B cell (primary cell): Measurements from ENCODE around the gene SGSH. TPM values are rescaled to one million over a fixed set of nuclear protein-coding genes. Genes with fewer than 3 reads are reported as not detected.

Source experiments
- ATAC-seq: fragments of 200-7000 bp; cut with Tn5 transposase; one replicate; pipeline ENCODE4 v1.10.0; 2021; ENCODE audit warnings: low read depth, mild to moderate bottlenecking, moderate number of reproducible peaks, moderate library complexity
- CTCF ChIA-PET: fragments of 350-600 bp; sonication (Branson Sonifier 250); formaldehyde crosslinking; loops from one replicate; lab custom pipeline; 2021; ENCODE audit warnings: antibody characterized with exemption, inconsistent platforms; lab: Charles Lee
- POLR2A ChIA-PET: fragments of 350-600 bp; sonication (Branson Sonifier 250); formaldehyde crosslinking; loops from one replicate; lab custom pipeline; 2021; ENCODE audit warnings: antibody characterized with exemption; lab: Charles Lee
- DNase-seq: peaks from one replicate; pipeline ENCODE4 v3.0.0; 2013
- H2AFZ ChIP-seq: 2 replicates; pipeline ENCODE4 v1.6.1; 2012; ENCODE audit warnings: mild to moderate bottlenecking, low read depth, low read length; ENCODE audit not compliant: insufficient read depth, poor library complexity, severe bottlenecking
- H3K27ac ChIP-seq, 2 donors: 1 replicate in 1 of 2; 2 replicates in 1 of 2; pipeline ENCODE4 v1.5.1; 2012 to 2013; ENCODE audit warnings: low read length in 2 of 2, mild to moderate bottlenecking in 2 of 2, moderate library complexity in 1 of 2
- H3K27me3 ChIP-seq, 4 experiments: fragments of 200-600 bp in 1 of 4; sonication (generic) in 1 of 4; replicated peaks in 1 of 4; 1 replicate in 2 of 4; 2 replicates in 2 of 4; pipeline versions ENCODE4 v1.6.1 to v1.7.0; 2013 to 2016; ENCODE audit warnings: low read length in 3 of 4, mild to moderate bottlenecking in 2 of 4, mixed read lengths in 1 of 4, moderate library complexity in 1 of 4; ENCODE audit not compliant: insufficient read depth in 4 of 4, control insufficient read depth in 3 of 4; ENCODE audit errors: control extremely low read depth in 1 of 4
- H3K36me3 ChIP-seq, 2 experiments: replicated peaks in 1 of 2; 1 replicate in 1 of 2; 2 replicates in 1 of 2; pipeline versions ENCODE4 v1.6.1 to v1.7.1; 2013; ENCODE audit warnings: low read length in 1 of 2; ENCODE audit not compliant: insufficient read depth in 2 of 2, control insufficient read depth in 1 of 2; ENCODE audit errors: control extremely low read depth in 1 of 2, extremely low read depth in 1 of 2
- H3K4me1 ChIP-seq, 2 donors: fragments of 200-600 bp in 1 of 2; sonication (generic) in 1 of 2; 1 replicate in 1 of 2; 2 replicates in 1 of 2; pipeline versions ENCODE4 v1.5.1 to v1.6.1; 2013 to 2017; ENCODE audit warnings: low read length in 2 of 2; ENCODE audit not compliant: control insufficient read depth in 2 of 2, insufficient read depth in 2 of 2
- H3K4me2 ChIP-seq: replicated peaks from 2 replicates; pipeline ENCODE3; 2012; ENCODE audit warnings: mild to moderate bottlenecking, low read depth, low read length; ENCODE audit not compliant: poor library complexity, severe bottlenecking
- H3K4me3 ChIP-seq, 5 experiments: fragments of 200-600 bp in 1 of 5; sonication (generic) in 1 of 5; 1 replicate in 3 of 5; 2 replicates in 2 of 5; pipeline versions ENCODE4 v1.5.1 to v1.7.0; 2011 to 2016; ENCODE audit warnings: low read length in 4 of 5, mild to moderate bottlenecking in 4 of 5, low read depth in 2 of 5, control low read depth in 1 of 5, moderate library complexity in 1 of 5; ENCODE audit not compliant: insufficient read depth in 1 of 5; ENCODE audit errors: control extremely low read depth in 1 of 5, extremely low read depth in 1 of 5
- H3K79me2 ChIP-seq: fragments of 200-600 bp; sonication (generic); one replicate; pipeline ENCODE4 v1.6.0; 2016; ENCODE audit warnings: low read length; ENCODE audit not compliant: control insufficient read depth, insufficient read depth
- H3K9ac ChIP-seq: fragments of 200-600 bp; sonication (generic); 2 replicates; pipeline ENCODE4 v1.6.1; 2017; ENCODE audit warnings: mild to moderate bottlenecking, low read length, moderate library complexity
- H3K9me3 ChIP-seq, 3 donors: one replicate each; pipeline versions ENCODE4 v1.6.1 to v1.7.1; 2013; ENCODE audit warnings: low read length in 2 of 3; ENCODE audit not compliant: control insufficient read depth in 2 of 3, insufficient read depth in 1 of 3; ENCODE audit errors: control extremely low read depth in 1 of 3
- H4K20me1 ChIP-seq: 2 replicates; pipeline ENCODE4 v1.6.0; 2012; ENCODE audit warnings: mild to moderate bottlenecking, low read length; ENCODE audit not compliant: insufficient read depth, control insufficient read depth, poor library complexity, severe bottlenecking
- H3K27ac Mint-ChIP-seq: one replicate; pipeline ENCODE4 v1.8.0; 2021; ENCODE audit warnings: mixed read lengths
- H3K27me3 Mint-ChIP-seq: one replicate; pipeline ENCODE4 v1.8.0; 2021; ENCODE audit warnings: mixed read lengths
- H3K4me1 Mint-ChIP-seq: one replicate; pipeline ENCODE4 v1.8.0; 2021; ENCODE audit warnings: mixed read lengths
- H3K4me3 Mint-ChIP-seq: one replicate; pipeline ENCODE4 v1.8.0; 2021; ENCODE audit warnings: mixed read lengths
- H3K9me3 Mint-ChIP-seq: one replicate; pipeline ENCODE4 v1.8.0; 2022; ENCODE audit warnings: mixed read lengths; ENCODE audit not compliant: insufficient read depth
- EZH2 ChIP-seq: IDR thresholded peaks from 2 replicates; pipeline ENCODE4 v1.6.1; 2012; ENCODE audit warnings: borderline replicate concordance, low read depth, mild to moderate bottlenecking, moderate library complexity, low read length; ENCODE audit not compliant: insufficient read depth, poor library complexity, severe bottlenecking
- WGBS: methylation state at CpG from one replicate; pipeline ENCODE4 v1.1.5; 2013; ENCODE audit warnings: missing lambda C conversion rate; ENCODE audit not compliant: insufficient coverage; 5-methylcytosine and 5-hydroxymethylcytosine counted together
- intact Hi-C: fragments of 100-400 bp; cut with micrococcal nuclease; formaldehyde crosslinking; loops from one replicate; pipeline ENCODE4 v1.10.0; 2022
- polyA plus RNA-seq: library from polyadenylated mRNA; depleted of rRNA; stranded (reverse); fragments of >200 nt; gene quantifications from 2 replicates; pipeline ENCODE4 v1.2.3, GENCODE V29; 2012
- total RNA-seq, 2 donors: library from RNA; stranded (reverse); fragments of 120-200 nt in 1 of 2; gene quantifications; 1 replicate in 1 of 2; 2 replicates in 1 of 2; pipeline versions ENCODE4 v1.2.3 to v1.2.4, GENCODE V29; 2013 to 2022
- TF ChIP-seq, protein P1 (sequence below): fragments of 200-600 bp; IDR thresholded peaks from one replicate; pipeline ENCODE4 v1.8.0; 2022; ENCODE audit warnings: antibody characterized with exemption, mild to moderate bottlenecking

The SGSH gene
- total and polyA plus RNA-seq, 2 donors (not counting 1 experiment from before 2014, with no cell fraction given), result 44.5 to 83.7 TPM

- POLR2A ChIA-PET, result no interaction called here
These were observed 7.5 kb upstream of the SGSH start for GRCh38 chr17:80227666-80228065.

DNA sequence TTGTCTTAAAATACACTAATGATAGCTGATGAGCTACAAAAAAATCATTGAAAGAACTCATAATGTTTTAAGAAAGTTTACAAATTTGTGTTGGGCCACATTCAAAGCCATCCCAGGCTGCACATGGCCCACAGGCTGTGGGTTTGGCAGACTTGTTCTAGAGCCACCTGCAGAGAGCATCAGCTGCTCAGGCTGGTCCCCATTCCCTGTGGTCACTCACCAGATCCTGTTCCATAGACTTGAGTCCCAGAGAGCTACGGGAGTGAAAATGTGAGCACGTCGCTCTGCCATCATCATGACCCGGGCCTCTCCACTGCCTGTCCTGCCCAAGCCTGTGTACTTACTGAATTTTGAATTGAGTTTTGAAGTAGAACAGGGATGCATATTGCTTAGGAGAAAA is 7.0 kb upstream of the SGSH start:
- Histone ChIP-seq H3K36me3 (no peaks in the 10 kb centered on the region), H3K4me3 (no peak overlapping the region), H3K4me2 (no peak overlapping the region), H3K27me3 (peaks cover 0 to 2% (median 0%) of the 10 kb centered on the region in 4 experiments), H4K20me1 (no peaks in the 10 kb centered on the region), H2AFZ (no peak overlapping the region), H3K4me1 (no peaks in the 10 kb centered on the region), H3K27ac (no peak overlapping the region), H3K79me2 (no peaks in the 10 kb centered on the region), H3K9me3 (peaks cover 0 to 6% (median 5%) of the 10 kb centered on the region in 3 donors), H3K9ac (no peak overlapping the region)
- Mint-ChIP-seq H3K27ac (no peak overlapping the region), H3K4me3 (no peak overlapping the region), H3K27me3 (no peaks in the 10 kb centered on the region), H3K9me3 (no peaks in the 10 kb centered on the region), H3K4me1 (no peaks in the 10 kb centered on the region)
- ChIA-PET POLR2A (no interaction called here), CTCF (interaction anchor here (0.9 kb wide), 1 partner anchor 26 kb away, joined by 3 read pairs; no protein-coding TSS in a partner anchor)
- ATAC-seq (no peak), DNase-seq (no peak)
- WGBS, result 98% methylated on average over 4 of the region's 4 CpGs
- intact Hi-C loops, result no loop called here
- TF ChIP-seq EZH2, result no peak
- TF ChIP-seq, protein P1, sequence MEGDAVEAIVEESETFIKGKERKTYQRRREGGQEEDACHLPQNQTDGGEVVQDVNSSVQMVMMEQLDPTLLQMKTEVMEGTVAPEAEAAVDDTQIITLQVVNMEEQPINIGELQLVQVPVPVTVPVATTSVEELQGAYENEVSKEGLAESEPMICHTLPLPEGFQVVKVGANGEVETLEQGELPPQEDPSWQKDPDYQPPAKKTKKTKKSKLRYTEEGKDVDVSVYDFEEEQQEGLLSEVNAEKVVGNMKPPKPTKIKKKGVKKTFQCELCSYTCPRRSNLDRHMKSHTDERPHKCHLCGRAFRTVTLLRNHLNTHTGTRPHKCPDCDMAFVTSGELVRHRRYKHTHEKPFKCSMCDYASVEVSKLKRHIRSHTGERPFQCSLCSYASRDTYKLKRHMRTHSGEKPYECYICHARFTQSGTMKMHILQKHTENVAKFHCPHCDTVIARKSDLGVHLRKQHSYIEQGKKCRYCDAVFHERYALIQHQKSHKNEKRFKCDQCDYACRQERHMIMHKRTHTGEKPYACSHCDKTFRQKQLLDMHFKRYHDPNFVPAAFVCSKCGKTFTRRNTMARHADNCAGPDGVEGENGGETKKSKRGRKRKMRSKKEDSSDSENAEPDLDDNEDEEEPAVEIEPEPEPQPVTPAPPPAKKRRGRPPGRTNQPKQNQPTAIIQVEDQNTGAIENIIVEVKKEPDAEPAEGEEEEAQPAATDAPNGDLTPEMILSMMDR, result no peak

More at GRCh38 chr17:80227666-80228065, 7.5 kb upstream of the SGSH start:
- intact Hi-C loops, result no loop called here
- Mint-ChIP-seq H3K27ac (no peak overlapping the region), H3K4me1 (no peaks in the 10 kb centered on the region), H3K9me3 (peaks cover 4% of the 10 kb centered on the region), H3K27me3 (no peaks in the 10 kb centered on the region), H3K4me3 (no peak overlapping the region)
- DNase-seq, result no peak
- CTCF ChIA-PET, result interaction anchor here (0.9 kb wide), 1 partner anchor 26 kb away, joined by 3 read pairs; no protein-coding TSS in a partner anchor
- Histone ChIP-seq H3K27ac (no peak overlapping the region), H3K4me1 (no peaks in the 10 kb centered on the region), H2AFZ (no peak overlapping the region), H3K36me3 (no peaks in the 10 kb centered on the region), H3K9ac (no peak overlapping the region), H4K20me1 (no peaks in the 10 kb centered on the region), H3K9me3 (peaks cover 0 to 11% (median 10%) of the 10 kb centered on the region in 3 donors), H3K27me3 (peaks cover 0 to 2% (median 0%) of the 10 kb centered on the region in 4 experiments), H3K4me2 (no peak overlapping the region), H3K4me3 (no peak overlapping the region), H3K79me2 (no peaks in the 10 kb centered on the region)
- 92% methylated on average over 10 of the region's 11 CpGs for WGBS
- no peak for ATAC-seq
- TF ChIP-seq, protein P1, result no peak
- no peak for TF ChIP-seq EZH2
